GM13977 (cell line): ENCODE results near the gene PDX1.
A peak's percentile ranks its signal among the peaks of the same experiment; 100 is the strongest.

Source experiments
- DNase-seq: peaks from one replicate; pipeline ENCODE4 v3.0.0; 2012; ENCODE audit warnings: low spot score
- CTCF ChIP-seq: IDR thresholded peaks from 2 replicates; pipeline ENCODE4 v1.5.1; 2012; ENCODE audit warnings: mild to moderate bottlenecking, control low read depth; ENCODE audit not compliant: insufficient read depth; ENCODE audit errors: extremely low read depth, missing control alignments
- in situ Hi-C: fragments of 300-500 bp; cut with MboI; formaldehyde crosslinking; loops from one replicate; pipeline ENCODE4 v1.12.0; 2022; ENCODE audit warnings: low sequenced_read_pairs, low pct_unique_long_range_greater_than_20kb, mixed read lengths, inconsistent platforms; ENCODE audit not compliant: unreplicated experiment

Gene PDX1

GRCh38 chr13:27969082-27969865, 49.5 kb downstream of the PDX1 start, which contains the start of gene CDX2:
Gene CDX2, minus strand, starts transcription at chr13:27969315. Its CDS starts 309 bp downstream, at chr13:27969006.
- DNase-seq, result peak; percentile 47
- in situ Hi-C loops, result no loop called here
- no peak for TF ChIP-seq CTCF

GRCh38 chr13:27969866-27970229, 50.0 kb downstream of the PDX1 start:
- in situ Hi-C loops, result loop anchor here (5.0 to 10.0 kb wide), 2 partner anchors 43 to 175 kb away; partner anchors contain the start of gene GSX1
- TF ChIP-seq CTCF, result no peak

GRCh38 chr13:27970382-27971235, 50.8 kb downstream of the PDX1 start:
- in situ Hi-C loops, result loop anchor here (5.0 to 10.0 kb wide), 2 partner anchors 43 to 176 kb away; partner anchors contain the start of gene GSX1
- TF ChIP-seq CTCF, result no peak
- no peak for DNase-seq

More at GRCh38 chr13:27969866-27970229, 50.0 kb downstream of the PDX1 start:
- DNase-seq, result no peak

- in situ Hi-C loops, result loop anchor here (5.0 to 10.0 kb wide), 2 partner anchors 44 to 176 kb away; partner anchors contain the start of gene GSX1
- no peak for TF ChIP-seq CTCF
Observed at GRCh38 chr13:27971236-27971645, 51.4 kb downstream of the PDX1 start.

GRCh38 chr13:27971776-27972477, 52.1 kb downstream of the PDX1 start:
- no peak for TF ChIP-seq CTCF
- no peak for DNase-seq
- in situ Hi-C loops, result loop anchor here (5.0 to 10.0 kb wide), 2 partner anchors 45 to 177 kb away; partner anchors contain the start of gene GSX1

More at GRCh38 chr13:27971236-27971645, 51.4 kb downstream of the PDX1 start:
- no peak for DNase-seq

GRCh38 chr13:27972478-27972820, 52.6 kb downstream of the PDX1 start:
- in situ Hi-C loops, result loop anchor here (5.0 to 10.0 kb wide), 2 partner anchors 45 to 178 kb away; partner anchors contain the start of gene GSX1
- TF ChIP-seq CTCF, result no peak
- no peak for DNase-seq
